Bronchus fibroblast of lung (primary cell): ENCODE results near the gene FAM204A. TPM values are rescaled to one million over a fixed set of nuclear protein-coding genes. Genes with fewer than 3 reads are reported as not detected.

Experiments used
- total RNA-seq: library from RNA; depleted of rRNA; stranded (reverse); fragments of >200 nt; gene quantifications from 2 replicates; pipeline ENCODE4 v1.2.3, GENCODE V29; 2015

The FAM204A gene
- total RNA-seq, result 26.9 and 43.7 TPM in 2 replicates

GRCh38 chr10:118341791-118342637 lies at the start of gene FAM204A:
Gene FAM204A, minus strand, starts transcription at chr10:118342324. Its CDS starts 5,909 bp downstream, at chr10:118336415.

